RPMI8226 (cell line): ENCODE results near the gene ATMIN.

Experiments used
- DNase-seq: peaks from one replicate; pipeline ENCODE4 v3.0.0-alpha.2; 2015

Gene ATMIN

DNA sequence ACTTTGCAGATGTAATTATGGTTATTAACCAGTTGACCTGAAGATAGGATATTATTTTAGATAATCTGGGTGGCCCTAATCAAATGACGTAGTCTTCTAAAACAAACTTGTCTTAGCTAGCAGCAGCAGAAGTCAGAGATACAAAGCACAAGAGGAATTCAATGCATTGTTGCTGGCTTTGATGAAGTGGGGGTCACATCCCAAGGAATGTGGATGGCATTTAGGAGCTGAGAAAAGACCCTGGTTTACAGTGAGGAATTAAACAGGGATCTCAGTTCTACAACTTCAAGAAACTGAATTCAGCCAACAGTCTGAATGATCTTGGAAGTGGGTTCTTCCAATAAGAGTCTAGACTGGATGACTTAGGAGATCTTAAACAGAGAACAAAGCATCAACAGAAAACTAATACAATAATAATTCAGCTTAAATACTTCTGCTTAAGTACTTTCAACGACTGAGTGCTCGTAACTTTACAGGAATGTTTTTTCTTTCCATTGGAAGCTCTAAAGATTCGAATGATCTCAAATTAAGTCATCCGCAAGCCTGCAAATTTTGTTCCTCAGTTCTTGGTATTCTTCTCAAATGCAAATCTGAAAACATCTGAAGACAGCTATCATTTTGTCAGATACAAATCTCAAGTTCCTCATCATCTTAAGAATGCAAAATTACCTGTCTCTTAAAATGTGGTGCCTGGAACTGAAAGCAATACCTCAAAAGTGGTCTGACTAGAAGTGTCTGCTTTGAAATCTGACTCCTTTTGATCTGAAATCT lies 38.1 kb downstream of the ATMIN start:
- DNase-seq = no peak

DNA sequence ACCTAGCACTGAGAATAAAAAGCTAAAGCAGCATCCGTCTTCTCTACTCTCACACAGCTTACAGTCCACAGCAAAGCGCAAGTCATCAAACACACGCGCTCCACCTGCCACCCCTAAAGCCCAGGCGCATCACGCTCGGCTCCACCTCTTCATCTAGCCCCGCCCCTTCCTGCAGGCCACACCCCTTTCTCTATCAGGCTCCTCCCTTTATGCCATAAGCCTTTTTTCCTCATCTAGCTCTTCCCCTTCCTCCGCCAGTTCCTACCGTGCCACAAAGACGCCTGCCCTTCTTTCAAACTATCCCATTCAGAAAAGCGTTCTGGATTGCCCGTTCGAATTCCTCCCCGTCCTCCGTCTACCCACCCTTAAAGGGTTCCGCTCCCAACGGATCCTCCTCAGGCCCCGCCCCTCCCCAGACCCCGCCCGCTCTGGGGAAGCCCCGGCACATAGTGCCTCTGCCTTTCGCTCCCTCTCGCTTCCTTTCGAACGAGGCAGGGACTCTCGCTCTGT lies 41.0 kb downstream of the ATMIN start:
- peak; percentile 82 for DNase-seq

DNA sequence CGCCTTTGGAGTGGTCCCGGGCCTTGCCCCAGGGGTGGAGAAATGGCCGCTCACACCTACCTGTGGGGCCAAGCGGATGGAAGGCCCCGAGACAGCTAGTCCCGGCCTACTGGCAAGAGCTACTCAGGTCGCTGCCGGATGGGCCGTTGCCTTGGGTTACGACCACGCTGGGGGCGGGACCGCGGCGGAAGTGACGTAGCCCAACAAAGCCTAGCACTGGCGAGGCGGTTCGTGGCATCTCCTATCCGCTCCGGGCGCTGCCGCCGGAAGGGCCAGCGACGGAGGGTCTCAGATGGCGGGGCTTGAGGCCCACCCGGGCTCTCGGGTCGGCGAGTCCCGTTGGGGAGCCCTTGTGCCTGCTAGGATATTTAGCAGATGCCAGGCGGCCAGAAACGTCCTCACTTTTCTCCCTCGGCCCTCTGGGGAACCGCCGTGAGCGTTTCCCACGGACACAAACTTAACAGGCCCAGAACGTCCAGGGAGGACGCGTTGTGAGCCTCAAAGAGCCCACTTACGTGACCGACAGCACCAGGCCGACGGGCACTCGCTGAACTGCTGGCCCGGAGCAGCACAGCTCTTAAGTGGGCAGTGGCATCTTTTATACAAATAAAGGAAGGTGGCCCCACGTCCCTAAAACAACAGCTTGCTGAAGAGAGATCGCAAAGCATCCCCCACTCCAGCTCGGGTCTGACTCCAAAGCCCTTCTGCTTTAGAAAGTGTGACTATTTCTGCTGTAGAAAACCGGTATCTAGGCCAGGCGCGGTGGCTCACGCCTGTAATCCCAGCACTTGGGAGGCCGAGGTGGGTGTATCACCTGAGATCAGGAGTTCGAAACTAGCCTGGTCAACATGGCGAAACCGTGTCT lies 41.7 kb downstream of the ATMIN start, which contains the start of gene C16orf46:
C16orf46 (minus strand) TSS at position 163 of the 865 bp plus-strand sequence. CDS start 13,283 bp downstream, outside the sequence.
- peak; percentile 92 for DNase-seq

DNA sequence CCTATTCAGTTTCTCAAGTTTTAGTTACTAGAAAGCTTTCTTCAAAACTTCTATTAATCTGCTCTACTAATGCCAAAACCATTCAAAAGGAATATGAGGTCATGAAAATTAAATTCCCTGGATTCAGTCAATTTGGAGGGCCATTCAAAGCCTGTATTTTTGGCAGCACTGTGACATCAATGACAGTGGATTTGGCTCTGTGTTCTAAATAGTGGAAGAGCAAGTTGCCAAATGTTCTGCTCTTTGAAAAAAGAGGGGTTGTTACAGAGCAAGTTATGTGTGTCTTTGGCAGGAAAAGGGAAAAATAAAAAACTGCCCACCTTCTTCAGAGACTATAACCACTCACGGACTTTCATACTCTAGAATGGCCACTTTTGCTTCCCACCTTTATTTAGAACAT lies 44.6 kb downstream of the ATMIN start:
- no peak for DNase-seq

DNA sequence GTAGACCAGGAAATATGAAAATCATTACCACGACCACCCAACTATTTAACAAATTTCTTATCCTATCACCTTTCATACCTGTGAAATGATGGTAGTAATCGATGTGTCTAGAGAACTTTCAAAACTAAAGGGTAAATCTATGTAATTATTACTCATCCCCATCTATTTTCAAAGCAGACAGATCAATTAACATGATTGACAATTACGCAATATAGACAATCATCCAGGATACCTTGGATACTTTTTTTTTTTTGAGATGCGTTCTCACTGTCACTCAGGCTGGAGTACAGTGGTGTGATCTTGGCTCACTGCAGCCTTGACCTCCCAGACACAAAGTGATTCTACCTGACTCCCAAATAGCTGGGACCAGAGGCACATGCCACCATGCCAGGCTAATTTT lies 45.4 kb downstream of the ATMIN start:
- no peak for DNase-seq

DNA sequence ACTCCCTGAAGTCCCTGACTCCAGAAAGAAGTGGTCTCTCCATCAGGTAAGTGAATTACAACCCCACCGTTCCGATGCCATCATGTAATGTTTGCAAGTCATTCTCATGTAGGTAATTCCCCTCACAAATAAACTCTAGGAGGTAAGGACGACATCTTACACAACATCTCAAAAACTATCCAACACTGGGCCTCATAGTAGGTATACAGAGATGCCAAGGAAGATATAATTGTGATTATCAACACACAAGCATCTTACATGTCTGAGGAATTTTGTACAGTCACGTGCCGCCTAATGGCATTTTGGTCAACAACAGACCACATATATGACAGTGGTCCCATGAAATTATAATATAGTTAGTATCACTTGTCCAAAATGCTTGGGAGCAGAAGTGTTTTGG lies 53.2 kb downstream of the ATMIN start:
- DNase-seq = no peak

DNA sequence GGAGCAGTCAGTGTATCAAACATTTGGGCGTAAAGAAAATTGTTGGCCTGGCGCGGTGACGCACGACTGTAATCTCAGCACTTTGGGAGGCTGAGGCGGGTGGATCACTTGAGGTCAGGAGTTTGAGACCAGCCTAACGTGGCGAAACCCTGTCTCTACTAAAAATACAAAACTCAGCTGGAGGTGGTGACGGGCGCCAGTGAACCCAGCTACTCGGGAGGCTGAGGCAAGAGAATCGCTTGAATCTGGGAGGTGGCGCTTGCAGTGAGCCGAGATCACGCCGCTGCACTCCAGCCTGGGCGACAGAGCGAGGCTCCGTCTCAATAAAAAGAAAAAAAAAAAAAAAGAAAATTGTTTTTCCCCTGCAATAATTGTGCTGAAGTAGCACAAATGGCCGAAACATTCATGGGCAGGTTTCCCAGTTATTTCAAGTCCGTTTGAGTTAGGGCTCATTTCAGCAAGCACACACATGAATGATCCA lies 59.2 kb downstream of the ATMIN start:
- no peak for DNase-seq

DNA sequence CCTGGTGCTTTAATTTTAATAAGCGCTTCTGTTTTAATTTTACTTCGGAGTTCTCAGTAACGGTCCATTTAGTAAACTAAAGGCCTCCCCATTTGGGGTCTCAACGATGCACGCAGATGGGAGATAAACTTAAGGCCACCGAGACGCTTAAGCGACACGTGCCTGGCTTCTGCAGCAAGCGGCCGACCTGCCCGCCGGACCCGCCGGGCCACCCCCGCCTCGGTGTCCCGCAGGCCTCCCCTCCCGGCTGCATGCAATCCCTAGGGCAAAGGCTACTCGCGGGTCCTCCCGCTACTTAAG lies 60.0 kb downstream of the ATMIN start:
- DNase-seq = peak; percentile 8

DNA sequence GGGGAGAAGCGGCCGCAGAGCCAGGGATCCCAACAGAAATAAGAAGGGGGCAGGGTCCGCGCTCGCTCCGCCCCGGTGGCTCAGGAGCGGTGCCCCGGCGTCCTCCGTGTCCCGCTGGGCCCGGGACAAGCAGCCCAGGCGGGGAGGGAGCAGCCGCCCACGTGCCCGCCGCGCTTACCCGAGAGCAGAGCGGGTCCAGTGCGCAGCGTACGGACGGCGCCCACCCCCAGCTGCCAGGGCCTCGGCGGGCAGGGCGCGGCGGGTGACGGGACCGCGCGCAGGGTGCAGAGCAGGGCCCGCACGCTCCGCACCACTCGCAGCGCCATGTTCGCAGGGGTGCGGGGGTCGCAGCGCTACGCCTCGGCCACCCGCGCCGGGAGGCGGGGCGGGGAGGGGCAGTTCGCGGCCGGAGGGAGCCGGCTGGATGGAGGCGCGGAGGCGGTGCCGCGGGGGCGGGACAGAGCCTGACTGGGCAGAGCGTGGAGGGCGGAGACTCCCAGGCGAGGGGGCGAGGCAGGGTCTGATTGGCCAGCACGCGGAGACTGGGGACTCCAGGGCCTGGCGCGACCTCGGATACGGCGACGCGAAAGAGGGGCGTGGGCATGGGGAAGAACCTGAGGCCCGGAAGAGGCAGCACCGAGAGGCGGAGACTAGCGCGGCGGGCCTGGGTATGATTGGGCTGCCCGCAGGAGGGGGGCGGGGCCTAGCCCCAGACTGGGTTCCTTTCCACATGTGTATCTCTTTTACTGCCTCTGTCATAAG lies 60.5 kb downstream of the ATMIN start, which contains the start of gene GCSH:
GCSH (minus strand) TSS at position 443 of the 762 bp plus-strand sequence; CDS start at position 326, 117 bp downstream.
- peak; percentile 96 for DNase-seq

DNA sequence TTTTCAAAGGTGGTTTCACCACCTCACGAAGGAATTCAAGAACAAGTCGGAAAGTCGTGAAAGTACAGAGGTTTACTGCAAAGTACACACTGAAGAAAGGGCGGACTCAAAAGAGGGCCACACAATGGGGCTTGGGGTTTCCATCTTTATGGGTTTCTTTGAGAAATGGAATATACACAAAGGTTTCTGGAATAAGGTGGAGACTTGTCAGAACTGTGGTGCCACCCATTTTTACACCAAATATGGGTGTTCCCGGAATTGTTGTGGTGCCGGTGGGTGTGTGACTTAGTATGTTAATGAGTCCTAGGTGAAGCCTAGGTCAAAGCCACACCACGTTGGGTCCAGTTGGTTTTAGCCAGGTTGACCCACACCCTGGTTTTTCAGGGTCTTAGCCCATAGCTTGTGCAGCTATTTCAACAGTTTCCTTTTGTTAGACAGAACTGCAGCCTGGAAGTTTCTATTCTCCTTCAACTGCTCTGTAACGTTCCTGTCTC lies 61.1 kb downstream of the ATMIN start:
- DNase-seq = no peak
